ENCODE measurements around the gene CSPG4.
"Not testable (repeated sequence)": the region's sequence is repeated elsewhere in the genome, so short reads cannot be mapped to it uniquely, and the experiment has no call there.

The CSPG4 gene

GRCh38 chr15:75749820-75750219, 37.2 kb upstream of the CSPG4 start:
- in situ Hi-C loops (cut with HindIII; ENCODE audit: low sequenced_read_pairs), result no loop called here
- H3K4me3 ChIP-seq (ENCODE audit: low read depth, low read length), result no peak overlapping the region
- DNase-seq (ENCODE audit: low read depth), result no peak
- no peak for TF ChIP-seq CTCF (IDR thresholded peaks at IDR 0.05; ENCODE audit: low read depth, low read length, missing control alignments)

DNA sequence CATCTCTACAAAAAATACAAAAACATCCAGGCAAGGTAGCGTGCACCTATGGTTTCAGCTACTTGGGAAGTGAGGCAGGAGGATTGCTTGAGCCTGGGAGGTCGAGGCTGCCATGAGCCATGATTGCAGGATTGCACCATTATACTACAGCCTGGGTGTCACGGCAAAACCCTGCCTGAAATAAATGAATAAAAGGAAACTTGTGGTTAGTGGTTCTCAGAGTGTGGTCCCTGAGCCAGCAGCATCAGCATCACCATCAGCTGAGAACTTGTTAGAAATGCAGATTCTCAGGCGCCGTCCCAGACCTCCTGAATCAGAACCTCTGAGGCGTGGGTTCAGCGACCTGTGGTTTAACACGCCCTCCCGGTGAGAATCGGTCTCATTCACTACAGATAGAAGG, 36.2 kb upstream of the CSPG4 start:
- in situ Hi-C loops (cut with HindIII; ENCODE audit: low sequenced_read_pairs); DNase-seq (ENCODE audit: low read depth); H3K4me3 ChIP-seq (ENCODE audit: low read depth, low read length): not testable (repeated sequence)

GRCh38 chr15:75747121-75747520, 34.5 kb upstream of the CSPG4 start:
- H3K4me3 ChIP-seq (ENCODE audit: low read depth, low read length); DNase-seq (ENCODE audit: low read depth); in situ Hi-C loops (cut with HindIII; ENCODE audit: low sequenced_read_pairs): not testable (repeated sequence)

DNA sequence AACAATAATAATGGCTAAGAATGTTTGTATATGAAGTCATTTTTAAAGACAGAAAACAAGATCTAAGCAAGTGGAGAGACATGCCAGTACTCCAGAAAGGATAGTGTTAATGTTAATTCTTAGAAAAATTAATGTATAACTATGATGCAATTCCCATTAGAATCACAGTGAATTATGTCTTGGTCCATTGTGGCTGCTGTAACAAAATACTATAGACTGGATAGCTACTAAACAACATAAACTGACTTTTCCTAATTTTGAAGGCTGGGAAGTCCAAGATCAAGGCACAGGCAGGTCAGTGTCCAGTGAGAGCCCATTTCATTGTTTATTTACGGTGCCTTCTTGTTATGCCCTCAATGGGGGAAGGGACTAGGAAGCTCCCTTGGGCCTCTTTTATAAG, 32.7 kb upstream of the CSPG4 start:
- DNase-seq (ENCODE audit: low read depth), result no peak
- no peak overlapping the region for H3K4me3 ChIP-seq (ENCODE audit: low read depth, low read length)
- no peak for TF ChIP-seq CTCF (IDR thresholded peaks at IDR 0.05; ENCODE audit: low read depth, low read length, missing control alignments)
- in situ Hi-C loops (cut with HindIII; ENCODE audit: low sequenced_read_pairs), result no loop called here

- DNase-seq (ENCODE audit: low read depth); in situ Hi-C loops (cut with HindIII; ENCODE audit: low sequenced_read_pairs): not testable (repeated sequence)
Measured at GRCh38 chr15:75742346-75742745, 29.7 kb upstream of the CSPG4 start.

DNA sequence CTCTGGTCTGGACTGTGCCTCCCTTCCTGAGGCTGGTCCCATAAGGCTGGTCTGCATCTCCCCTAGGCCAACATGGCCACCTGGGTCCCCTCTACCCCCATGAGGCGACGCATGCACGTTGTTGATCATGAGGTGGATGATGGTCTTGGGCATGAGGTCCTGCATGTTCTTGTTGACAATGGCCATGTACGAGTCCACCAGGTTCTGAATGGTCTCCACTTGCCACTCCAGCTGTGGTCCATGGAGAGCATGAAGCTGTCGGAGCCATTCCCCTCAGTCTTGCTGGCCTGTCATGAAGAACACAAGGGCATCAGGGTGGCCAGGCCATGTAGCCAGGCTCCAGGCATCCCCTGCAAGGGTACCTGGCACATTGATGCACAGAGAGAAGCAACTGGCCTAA, 27.1 kb upstream of the CSPG4 start:
- H3K4me3 ChIP-seq (ENCODE audit: low read depth, low read length), result no peak overlapping the region
- TF ChIP-seq CTCF (IDR thresholded peaks at IDR 0.05; ENCODE audit: low read depth, low read length, missing control alignments), result no peak
- no peak for DNase-seq (ENCODE audit: low read depth)
- in situ Hi-C loops (cut with HindIII; ENCODE audit: low sequenced_read_pairs), result no loop called here

More at GRCh38 chr15:75742346-75742745, 29.7 kb upstream of the CSPG4 start:
- H3K4me3 ChIP-seq (ENCODE audit: low read depth, low read length), result not testable (repeated sequence)

DNA sequence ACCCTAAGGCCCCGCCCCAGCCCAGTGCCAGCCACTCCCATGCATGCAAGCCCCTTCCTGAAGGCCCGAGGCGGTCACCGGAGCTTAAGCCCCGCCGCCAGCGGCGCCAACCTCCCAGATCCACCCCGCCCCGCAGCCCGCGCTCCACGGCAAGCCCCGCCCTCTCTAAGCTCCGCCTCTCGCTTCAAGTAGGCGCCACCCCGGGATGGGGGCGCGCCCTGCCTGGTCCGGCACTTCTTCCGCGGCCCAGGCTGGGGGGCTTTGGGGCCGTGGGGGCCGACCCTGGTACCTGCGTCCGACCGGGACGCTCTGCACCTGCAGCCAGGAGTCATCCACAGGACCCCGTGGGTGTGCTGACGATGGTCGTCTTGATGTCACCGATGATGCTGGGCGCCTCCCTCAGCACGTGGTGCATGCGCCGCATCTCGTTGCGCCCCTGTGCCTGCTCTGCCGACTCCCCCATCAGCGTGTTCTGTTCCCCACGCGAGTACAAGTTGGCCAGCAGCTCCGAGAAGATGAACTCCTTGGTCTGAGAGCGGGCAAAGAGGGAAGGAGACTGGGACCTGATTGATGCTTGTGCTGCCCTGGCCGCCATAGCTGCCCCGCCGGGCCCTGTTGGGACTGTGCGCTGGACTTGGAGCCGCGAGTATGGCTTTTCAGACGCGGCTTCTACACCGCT, 26.1 kb upstream of the CSPG4 start:
- H3K4me3 ChIP-seq (ENCODE audit: low read depth, low read length), result peak overlapping the region; percentile 74
- in situ Hi-C loops (cut with HindIII; ENCODE audit: low sequenced_read_pairs), result no loop called here
- peak; percentile 85 for DNase-seq (ENCODE audit: low read depth)
- no peak for TF ChIP-seq CTCF (IDR thresholded peaks at IDR 0.05; ENCODE audit: low read depth, low read length, missing control alignments)

DNA sequence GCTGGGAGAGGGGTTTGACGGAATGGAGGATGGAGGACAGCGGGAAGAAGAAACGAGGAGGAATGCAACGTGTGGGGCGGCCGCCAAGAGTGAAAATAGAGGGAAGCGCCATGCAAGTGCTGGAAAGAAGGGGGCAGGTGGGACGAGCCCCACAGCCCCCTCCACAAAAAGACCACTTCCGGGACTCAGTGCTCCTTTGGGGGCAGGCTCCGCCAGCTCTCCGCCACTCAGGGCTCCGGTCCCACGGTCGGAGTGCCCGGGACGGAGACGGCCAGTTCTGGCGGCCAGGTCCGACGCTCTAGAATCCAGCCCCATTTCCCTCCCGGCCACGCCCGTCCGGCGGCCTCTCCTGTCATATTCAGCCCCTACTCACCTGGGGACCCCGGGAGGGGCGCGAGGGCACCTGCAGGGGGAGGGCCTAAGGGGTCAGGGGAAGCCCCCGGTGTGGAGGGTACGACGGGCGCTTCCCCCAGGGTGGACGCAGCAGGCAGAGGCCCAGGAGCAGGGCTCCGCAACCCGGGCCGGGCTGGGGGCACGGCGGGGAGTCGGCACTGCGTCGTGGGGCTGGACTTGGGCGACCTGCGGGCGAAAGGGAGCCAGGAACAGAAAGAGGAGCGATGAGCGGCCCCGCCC, 25.5 kb upstream of the CSPG4 start:
- DNase-seq (ENCODE audit: low read depth), result no peak
- in situ Hi-C loops (cut with HindIII; ENCODE audit: low sequenced_read_pairs), result no loop called here
- TF ChIP-seq CTCF (IDR thresholded peaks at IDR 0.05; ENCODE audit: low read depth, low read length, missing control alignments), result no peak

DNA sequence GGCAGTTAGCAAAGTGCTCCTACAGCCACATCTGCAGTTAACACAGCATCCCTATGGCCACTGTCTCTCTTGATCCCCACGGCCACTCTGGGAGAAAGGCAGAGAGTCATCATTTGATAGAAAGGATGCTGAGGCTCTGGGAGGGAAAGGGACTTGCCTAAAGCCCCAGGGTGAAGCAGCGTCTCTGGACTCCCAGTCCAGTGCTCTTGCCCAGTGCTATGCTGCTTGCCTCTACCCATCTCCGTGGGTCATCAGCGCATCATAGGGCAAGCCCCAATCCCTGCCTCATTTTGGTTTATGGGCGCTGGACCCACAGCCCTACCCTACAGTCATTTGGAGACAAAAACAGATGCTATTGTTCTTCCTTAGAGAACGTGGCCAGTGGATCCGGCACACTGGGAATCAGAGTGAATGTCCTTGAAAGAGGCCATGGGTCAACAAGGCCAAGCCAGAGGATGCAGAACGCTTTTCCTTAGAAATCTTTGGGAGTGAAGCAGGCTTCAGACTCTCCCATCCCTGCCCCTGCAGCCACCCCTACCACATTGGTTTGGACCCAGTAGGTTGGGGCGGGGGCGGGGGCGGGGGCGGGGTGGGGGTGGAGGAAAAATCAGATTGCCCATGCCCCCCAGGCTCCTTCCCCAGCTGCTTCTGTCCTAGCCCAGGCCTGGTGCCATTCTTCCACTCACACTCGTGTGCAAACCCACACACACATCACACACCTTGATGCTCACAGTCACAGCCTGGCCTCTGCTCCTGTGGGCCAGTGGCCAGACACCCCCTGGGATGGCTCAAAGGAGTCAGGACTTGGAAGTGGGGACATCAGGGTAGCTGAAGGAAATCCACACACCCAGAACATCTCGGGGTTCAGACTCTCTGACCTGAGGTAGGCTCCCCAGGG, 24.7 kb upstream of the CSPG4 start:
- in situ Hi-C loops (cut with HindIII; ENCODE audit: low sequenced_read_pairs); DNase-seq (ENCODE audit: low read depth): not testable (repeated sequence)

More for the DNA sequence above, 25.5 kb upstream of the CSPG4 start:
- H3K4me3 ChIP-seq (ENCODE audit: low read depth, low read length), result peak overlapping the region; percentile 74

More for the DNA sequence above, 24.7 kb upstream of the CSPG4 start:
- H3K4me3 ChIP-seq (ENCODE audit: low read depth, low read length), result peak overlapping the region; percentile 74
